ENCODE measurements around the gene NLGN4X. TPM values are rescaled to one million over a fixed set of nuclear protein-coding genes. Genes with fewer than 3 reads are reported as not detected.

Gene NLGN4X
- polyA plus RNA-seq, 3 donors: not detected

- no peak overlapping the region for H3K4me2 ChIP-seq (replicated peaks; ENCODE audit: extremely low read depth, low read length, poor library complexity, severe bottlenecking)
- H3K27me3 Mint-ChIP-seq (ENCODE audit: low read depth in 3 of 3): peaks cover 0 to 1% (median 0%) of the 10 kb centered on the region in 3 donors
- no peaks in the 10 kb centered on the region for H3K36me3 ChIP-seq (replicated peaks in 1 of 2; ENCODE audit: control insufficient read depth in 1 of 2, insufficient read depth in 2 of 2, low read length in 2 of 2)
- H3K79me2 ChIP-seq (ENCODE audit: insufficient read depth, low read length): no peaks in the 10 kb centered on the region
- H3K4me1 Mint-ChIP-seq: no peaks in the 10 kb centered on the region
- H3K4me1 ChIP-seq (ENCODE audit: control insufficient read depth in 1 of 2, insufficient read depth in 2 of 2, low read length in 2 of 2): no peaks in the 10 kb centered on the region
- H3K9me3 Mint-ChIP-seq: peaks cover 0 to 2% (median 0%) of the 10 kb centered on the region in 7 donors
- H3K9ac ChIP-seq (ENCODE audit: insufficient read depth, low read length, poor library complexity, severe bottlenecking): no peak overlapping the region
- H3K4me3 Mint-ChIP-seq: no peak overlapping the region
- WGBS (ENCODE audit: insufficient coverage): no CpG with 5 or more reads among the region's 6 CpGs
- no peaks in the 10 kb centered on the region for H3K27me3 ChIP-seq (ENCODE audit: control insufficient read depth in 2 of 2, insufficient read depth in 2 of 2, low read length in 2 of 2)
- no peaks in the 10 kb centered on the region for H3K36me3 Mint-ChIP-seq
- H2AFZ ChIP-seq (ENCODE audit: insufficient read depth, low read depth, low read length, poor library complexity, severe bottlenecking): no peak overlapping the region
- no peaks in the 10 kb centered on the region for H3K9me3 ChIP-seq (replicated peaks in 1 of 2; ENCODE audit: control insufficient read depth in 1 of 2, insufficient read depth in 1 of 2, low read length in 2 of 2)
- no peak overlapping the region for H3K27ac Mint-ChIP-seq
- TF ChIP-seq, protein P1, sequence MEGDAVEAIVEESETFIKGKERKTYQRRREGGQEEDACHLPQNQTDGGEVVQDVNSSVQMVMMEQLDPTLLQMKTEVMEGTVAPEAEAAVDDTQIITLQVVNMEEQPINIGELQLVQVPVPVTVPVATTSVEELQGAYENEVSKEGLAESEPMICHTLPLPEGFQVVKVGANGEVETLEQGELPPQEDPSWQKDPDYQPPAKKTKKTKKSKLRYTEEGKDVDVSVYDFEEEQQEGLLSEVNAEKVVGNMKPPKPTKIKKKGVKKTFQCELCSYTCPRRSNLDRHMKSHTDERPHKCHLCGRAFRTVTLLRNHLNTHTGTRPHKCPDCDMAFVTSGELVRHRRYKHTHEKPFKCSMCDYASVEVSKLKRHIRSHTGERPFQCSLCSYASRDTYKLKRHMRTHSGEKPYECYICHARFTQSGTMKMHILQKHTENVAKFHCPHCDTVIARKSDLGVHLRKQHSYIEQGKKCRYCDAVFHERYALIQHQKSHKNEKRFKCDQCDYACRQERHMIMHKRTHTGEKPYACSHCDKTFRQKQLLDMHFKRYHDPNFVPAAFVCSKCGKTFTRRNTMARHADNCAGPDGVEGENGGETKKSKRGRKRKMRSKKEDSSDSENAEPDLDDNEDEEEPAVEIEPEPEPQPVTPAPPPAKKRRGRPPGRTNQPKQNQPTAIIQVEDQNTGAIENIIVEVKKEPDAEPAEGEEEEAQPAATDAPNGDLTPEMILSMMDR (IDR thresholded peaks at IDR 0.05): no peak
- intact Hi-C loops (cut with micrococcal nuclease): no loop called here
- H3K27ac ChIP-seq (ENCODE audit: low read depth in 1 of 2, low read length in 2 of 2): no peak overlapping the region
- H4K20me1 ChIP-seq (ENCODE audit: insufficient read depth, low read length): no peaks in the 10 kb centered on the region
- no peak overlapping the region for H3K4me3 ChIP-seq (replicated peaks in 1 of 3; ENCODE audit: low read depth in 2 of 3, low read length in 3 of 3)
- no peak for DNase-seq
These were observed 201.7 kb downstream of the NLGN4X start for GRCh38 chrX:6026980-6027379.

GRCh38 chrX:6026429-6026828, 202.2 kb downstream of the NLGN4X start:
- no peaks in the 10 kb centered on the region for H3K36me3 Mint-ChIP-seq
- H3K4me1 ChIP-seq (ENCODE audit: control insufficient read depth in 1 of 2, insufficient read depth in 2 of 2, low read length in 2 of 2): no peaks in the 10 kb centered on the region
- intact Hi-C loops (cut with micrococcal nuclease): no loop called here
- H3K4me3 Mint-ChIP-seq: no peak overlapping the region
- DNase-seq: no peak
- no peak overlapping the region for H2AFZ ChIP-seq (ENCODE audit: insufficient read depth, low read depth, low read length, poor library complexity, severe bottlenecking)
- H3K27ac Mint-ChIP-seq: no peak overlapping the region
- no CpG with 5 or more reads among the region's 7 CpGs for WGBS (ENCODE audit: insufficient coverage)
- H3K9me3 ChIP-seq (replicated peaks in 1 of 2; ENCODE audit: control insufficient read depth in 1 of 2, insufficient read depth in 1 of 2, low read length in 2 of 2): no peaks in the 10 kb centered on the region
- H3K4me2 ChIP-seq (replicated peaks; ENCODE audit: extremely low read depth, low read length, poor library complexity, severe bottlenecking): no peak overlapping the region
- peaks cover 0 to 2% (median 0%) of the 10 kb centered on the region in 7 donors for H3K9me3 Mint-ChIP-seq
- no peak overlapping the region for H3K27ac ChIP-seq (ENCODE audit: low read depth in 1 of 2, low read length in 2 of 2)
- H4K20me1 ChIP-seq (ENCODE audit: insufficient read depth, low read length): no peaks in the 10 kb centered on the region
- TF ChIP-seq, protein P1 (IDR thresholded peaks at IDR 0.05): no peak
- H3K4me3 ChIP-seq (replicated peaks in 1 of 3; ENCODE audit: low read depth in 2 of 3, low read length in 3 of 3): no peak overlapping the region
- no peaks in the 10 kb centered on the region for H3K79me2 ChIP-seq (ENCODE audit: insufficient read depth, low read length)
- H3K27me3 Mint-ChIP-seq (ENCODE audit: low read depth in 3 of 3): peaks cover 0 to 1% (median 0%) of the 10 kb centered on the region in 3 donors
- no peaks in the 10 kb centered on the region for H3K27me3 ChIP-seq (ENCODE audit: control insufficient read depth in 2 of 2, insufficient read depth in 2 of 2, low read length in 2 of 2)
- no peak overlapping the region for H3K9ac ChIP-seq (ENCODE audit: insufficient read depth, low read length, poor library complexity, severe bottlenecking)
- H3K36me3 ChIP-seq (replicated peaks in 1 of 2; ENCODE audit: control insufficient read depth in 1 of 2, insufficient read depth in 2 of 2, low read length in 2 of 2): no peaks in the 10 kb centered on the region
- H3K4me1 Mint-ChIP-seq: no peaks in the 10 kb centered on the region

Data from CD14-positive monocyte (primary cell).